GM23338 (cell line): ENCODE data around the gene IGSF9B. TPM values are rescaled to one million over a fixed set of nuclear protein-coding genes. Genes with fewer than 3 reads are reported as not detected.
A peak's percentile ranks its signal among the peaks of the same experiment; 100 is the strongest.

Experiments
- ATAC-seq: fragments of 200-7000 bp; cut with Tn5 transposase; 3 replicates; pipeline ENCODE4 v1.9.1; 2020
- DNase-seq: peaks from one replicate; pipeline ENCODE4 v3.0.0-alpha.2; 2015; ENCODE audit warnings: low spot score
- H2AFZ ChIP-seq: fragments of 200-600 bp; sonication (generic); 2 replicates; pipeline ENCODE4 v1.8.0; 2016; ENCODE audit warnings: antibody characterized with exemption, mild to moderate bottlenecking, moderate library complexity
- H3F3A ChIP-seq: fragments of 200-600 bp; sonication (generic); replicated peaks from 2 replicates; pipeline ENCODE4 v1.8.0; 2017; ENCODE audit warnings: antibody characterized with exemption, mixed run types, low read depth
- H3K27ac ChIP-seq: fragments of 200-600 bp; sonication (generic); 2 replicates; pipeline ENCODE4 v1.6.1; 2016; ENCODE audit warnings: low read depth
- H3K27me3 ChIP-seq: fragments of 200-600 bp; sonication (generic); 2 replicates; pipeline ENCODE4 v1.8.0; 2016; ENCODE audit warnings: mild to moderate bottlenecking, mixed run types, moderate library complexity; ENCODE audit not compliant: insufficient read depth
- H3K36me3 ChIP-seq: fragments of 200-600 bp; sonication (generic); 2 replicates; pipeline ENCODE4 v1.8.0; 2016; ENCODE audit warnings: mild to moderate bottlenecking; ENCODE audit not compliant: insufficient read depth
- H3K4me1 ChIP-seq: fragments of 200-600 bp; sonication (generic); 2 replicates; pipeline ENCODE4 v1.8.0; 2016; ENCODE audit warnings: mild to moderate bottlenecking, moderate library complexity; ENCODE audit not compliant: insufficient read depth
- H3K4me2 ChIP-seq: fragments of 200-600 bp; sonication (generic); 2 replicates; pipeline ENCODE4 v1.7.1; 2017; ENCODE audit warnings: mixed run types
- H3K4me3 ChIP-seq: fragments of 200-600 bp; sonication (generic); 2 replicates; pipeline ENCODE4 v1.6.1; 2016; ENCODE audit warnings: mixed run types
- H3K79me2 ChIP-seq: fragments of 200-600 bp; sonication (generic); replicated peaks from 2 replicates; pipeline ENCODE4 v1.8.0; 2017; ENCODE audit warnings: mild to moderate bottlenecking; ENCODE audit not compliant: insufficient read depth
- H3K9me2 ChIP-seq: fragments of 200-600 bp; sonication (generic); 2 replicates; pipeline ENCODE4 v1.8.0; 2017; ENCODE audit not compliant: insufficient read depth
- H4K20me1 ChIP-seq: fragments of 200-600 bp; sonication (generic); replicated peaks from 2 replicates; pipeline ENCODE4 v1.8.0; 2017; ENCODE audit warnings: mild to moderate bottlenecking; ENCODE audit not compliant: insufficient read depth
- H3K27ac Mint-ChIP-seq: 2 replicates; pipeline ENCODE4 v1.8.0; 2020; ENCODE audit warnings: inconsistent platforms, mild to moderate bottlenecking, moderate library complexity, mixed read lengths
- H3K27me3 Mint-ChIP-seq: 3 replicates; pipeline ENCODE4 v1.8.0; 2022; ENCODE audit warnings: low read depth, mild to moderate bottlenecking, moderate library complexity, mixed read lengths, inconsistent platforms; ENCODE audit not compliant: insufficient read depth, poor library complexity
- H3K36me3 Mint-ChIP-seq: 3 replicates; pipeline ENCODE4 v1.8.0; 2021; ENCODE audit warnings: low read depth, mild to moderate bottlenecking, inconsistent platforms, moderate library complexity, mixed read lengths
- H3K4me1 Mint-ChIP-seq: 3 replicates; pipeline ENCODE4 v1.8.0; 2020; ENCODE audit warnings: mild to moderate bottlenecking, inconsistent platforms, mixed read lengths
- H3K4me3 Mint-ChIP-seq: 3 replicates; pipeline ENCODE4 v1.8.0; 2021; ENCODE audit warnings: moderate library complexity, mild to moderate bottlenecking, inconsistent platforms, mixed read lengths
- H3K9me3 Mint-ChIP-seq: 3 replicates; pipeline ENCODE4 v1.8.0; 2020; ENCODE audit warnings: moderate library complexity, mild to moderate bottlenecking, inconsistent platforms, mixed read lengths
- CTCF ChIP-seq, 2 experiments: fragments of 200-600 bp in 1 of 2; sonication (generic) in 1 of 2; conservative IDR thresholded peaks; 2 replicates each; pipeline versions ENCODE4 v1.5.1 to v1.6.1; 2016 to 2017; ENCODE audit warnings: antibody characterized with exemption in 2 of 2, low read depth in 2 of 2, mild to moderate bottlenecking in 2 of 2, moderate library complexity in 1 of 2
- ETS1 ChIP-seq: IDR thresholded peaks from 2 replicates; pipeline ENCODE4 v1.6.1; 2016; ENCODE audit warnings: antibody characterized with exemption
- EZH2 ChIP-seq: fragments of 200-600 bp; sonication (generic); IDR thresholded peaks from one replicate; pipeline ENCODE4 v1.8.0; 2017; ENCODE audit warnings: antibody characterized with exemption, mild to moderate bottlenecking, low read depth; ENCODE audit not compliant: unreplicated experiment
- EZH2phosphoT487 ChIP-seq: fragments of 200-600 bp; sonication (generic); IDR thresholded peaks from one replicate; pipeline ENCODE4 v1.8.1; 2018; ENCODE audit warnings: antibody characterized with exemption; ENCODE audit not compliant: unreplicated experiment
- JUNB ChIP-seq: IDR thresholded peaks from one replicate; pipeline ENCODE4 v1.6.1; 2016; ENCODE audit warnings: antibody characterized with exemption; ENCODE audit not compliant: unreplicated experiment
- POLR2AphosphoS5 ChIP-seq: IDR thresholded peaks from 2 replicates; pipeline ENCODE4 v1.6.1; 2016; ENCODE audit warnings: antibody characterized with exemption, low read depth
- ZNF114 ChIP-seq: fragments of 250-450 bp; sonication (Bioruptor Pico); IDR thresholded peaks from 2 replicates; pipeline ENCODE4 v1.5.0; 2020; ENCODE audit warnings: mild to moderate bottlenecking, moderate library complexity
- ZNF462 ChIP-seq: fragments of 250-450 bp; sonication (Bioruptor Pico); IDR thresholded peaks from 2 replicates; pipeline ENCODE4 v1.5.0; 2020; ENCODE audit warnings: mild to moderate bottlenecking, moderate library complexity
- polyA plus RNA-seq: library from polyadenylated mRNA; unstranded; fragments of >200 nt; fragmentation: Nextera tagmentation; extraction: Ambion mirVana; gene quantifications from 2 replicates; pipeline ENCODE4 v1.2.1, GENCODE V29; 2016
- total RNA-seq: library from RNA; depleted of rRNA; stranded (reverse); fragments of >200 nt; shearing (Covaris generic); gene quantifications from 2 replicates; pipeline ENCODE4 v1.2.3, GENCODE V29; 2014

IGSF9B gene
- total and polyA plus RNA-seq, 2 experiments from 2014 or later: 8.7 to 51.2 TPM

GRCh38 chr11:133930767-133931448, 25.9 kb downstream of the IGSF9B start:
- peaks cover 3% of the 10 kb centered on the region for H3K27me3 Mint-ChIP-seq
- H3K36me3 Mint-ChIP-seq: peaks cover 53% of the 10 kb centered on the region
- TF ChIP-seq CTCF (conservative IDR thresholded peaks at IDR 0.05; ENCODE audit: low read depth in 2 of 2) (peak; percentile 51 to 68), EZH2 (no peak)
- no peak overlapping the region for H2AFZ ChIP-seq
- no peak overlapping the region for H3K4me2 ChIP-seq
- no peaks in the 10 kb centered on the region for H3K9me3 Mint-ChIP-seq
- H3K4me3 Mint-ChIP-seq: no peak overlapping the region
- no peak overlapping the region for H3K4me3 ChIP-seq
- no peaks in the 10 kb centered on the region for H3F3A ChIP-seq
- H3K27me3 ChIP-seq: no peaks in the 10 kb centered on the region
- no peak overlapping the region; the same call in 1 of the 2 replicates for H3K27ac Mint-ChIP-seq
- no peaks in the 10 kb centered on the region; the same call in 1 of the 2 replicates for H4K20me1 ChIP-seq
- H3K27ac ChIP-seq: no peak overlapping the region
- H3K79me2 ChIP-seq: no peaks in the 10 kb centered on the region
- DNase-seq (peak; percentile 76), ATAC-seq (peak; percentile 78)
- no peaks in the 10 kb centered on the region for H3K9me2 ChIP-seq
- H3K4me1 ChIP-seq: no peaks in the 10 kb centered on the region
- H3K4me1 Mint-ChIP-seq: peaks cover 10% of the 10 kb centered on the region
- H3K36me3 ChIP-seq: peaks cover 5% of the 10 kb centered on the region; the same call in 1 of the 2 replicates

- H3K4me2 ChIP-seq: no peak overlapping the region
- peaks cover 3% of the 10 kb centered on the region for H3K27me3 Mint-ChIP-seq
- ATAC-seq: no peak
- H3K9me2 ChIP-seq: no peaks in the 10 kb centered on the region
- H4K20me1 ChIP-seq: no peaks in the 10 kb centered on the region; the same call in 1 of the 2 replicates
- H3K27ac Mint-ChIP-seq: no peak overlapping the region; the same call in none of the 2 replicates
- H3K36me3 ChIP-seq: peaks cover 5% of the 10 kb centered on the region
- H3K27me3 ChIP-seq: no peaks in the 10 kb centered on the region
- H3K36me3 Mint-ChIP-seq: peaks cover 54% of the 10 kb centered on the region
- H3K4me3 ChIP-seq: no peak overlapping the region
- peaks cover 10% of the 10 kb centered on the region for H3K4me1 Mint-ChIP-seq
- no peak for DNase-seq
- H3K79me2 ChIP-seq: no peaks in the 10 kb centered on the region
- H3K9me3 Mint-ChIP-seq: no peaks in the 10 kb centered on the region
- no peak overlapping the region for H2AFZ ChIP-seq
- no peak overlapping the region for H3K4me3 Mint-ChIP-seq
- no peaks in the 10 kb centered on the region for H3F3A ChIP-seq
- H3K4me1 ChIP-seq: no peaks in the 10 kb centered on the region
- H3K27ac ChIP-seq: no peak overlapping the region
- TF ChIP-seq EZH2phosphoT487: no peak
- TF ChIP-seq ETS1: no peak
- no peak for TF ChIP-seq POLR2AphosphoS5
- TF ChIP-seq ZNF114 (CRISPR knock-in tag): no peak
- no peak for TF ChIP-seq JUNB
- TF ChIP-seq ZNF462: no peak
- TF ChIP-seq CTCF (conservative IDR thresholded peaks at IDR 0.05; ENCODE audit: low read depth in 2 of 2): no peak
These were observed 26.6 kb downstream of the IGSF9B start for GRCh38 chr11:133930053-133930766.
